Prostate gland (tissue), 2 donors: Measurements from ENCODE around the gene USP11. TPM values are rescaled to one million over a fixed set of nuclear protein-coding genes. Genes with fewer than 3 reads are reported as not detected.

ENCODE experiments used
- DNase-seq: peaks from one replicate; pipeline ENCODE4 v3.0.0-alpha.2; 2019; ENCODE audit warnings: low spot score
- H3K27ac ChIP-seq, 2 donors: fragments of 200-600 bp; sonication (generic); 2 replicates each; pipeline ENCODE4 v1.5.1; 2017 to 2019
- H3K27me3 ChIP-seq: fragments of 200-600 bp; sonication (generic); replicated peaks from 2 replicates; pipeline ENCODE4 v1.5.1; 2019; ENCODE audit not compliant: insufficient read depth
- H3K36me3 ChIP-seq, 2 donors: fragments of 200-600 bp; sonication (generic); 1 replicate in 1 of 2; 2 replicates in 1 of 2; pipeline versions ENCODE4 v1.5.1 to v1.8.1; 2017 to 2019
- H3K4me1 ChIP-seq: fragments of 200-600 bp; sonication (generic); replicated peaks from 2 replicates; pipeline ENCODE4 v1.5.1; 2019
- H3K4me3 ChIP-seq, 2 donors: fragments of 200-600 bp; sonication (generic); 2 replicates each; pipeline ENCODE4 v1.5.1; 2017 to 2019
- H3K9me3 ChIP-seq: fragments of 200-600 bp; sonication (generic); 2 replicates; pipeline ENCODE4 v1.5.1; 2017
- POLR2A ChIP-seq: fragments of 450-650 bp; IDR thresholded peaks from one replicate; pipeline ENCODE4 v1.6.1; 2016; ENCODE audit warnings: antibody characterized with exemption, mild to moderate bottlenecking
- POLR2AphosphoS5 ChIP-seq: sonication (generic); formaldehyde crosslinking; IDR thresholded peaks from one replicate; pipeline ENCODE4 v1.6.1; 2017; ENCODE audit warnings: antibody characterized with exemption
- WGBS: methylation state at CpG from one replicate; pipeline ENCODE4 v1.1.5; 2018; 5-methylcytosine and 5-hydroxymethylcytosine counted together
- intact Hi-C: fragments of 100-400 bp; cut with DNase I; formaldehyde crosslinking; loops from one replicate; pipeline ENCODE4 v1.14.2; 2022
- total RNA-seq, 2 donors: library from RNA; depleted of rRNA; stranded (reverse); fragments of >200 nt; gene quantifications; one replicate each; pipeline ENCODE4 v1.1.0, GENCODE V29; 2016
- TF ChIP-seq, protein P1 (sequence below), 4 experiments: fragments of 200-600 bp in 2 of 4; fragments of 450-650 bp in 2 of 4; sonication (generic) in 2 of 4; IDR thresholded peaks; 1 replicate in 3 of 4; 2 replicates in 1 of 4; pipeline ENCODE4 v1.5.1; 2016 to 2019; ENCODE audit warnings: antibody characterized with exemption in 4 of 4, mild to moderate bottlenecking in 2 of 4, moderate library complexity in 2 of 4

USP11 gene
- total RNA-seq, 2 donors from 2014 or later: 43.3 to 124 TPM

- Histone ChIP-seq H3K4me1 (no peaks in the 10 kb centered on the region), H3K4me3 (no peak overlapping the region), H3K27me3 (no peaks in the 10 kb centered on the region), H3K36me3 (no peaks in the 10 kb centered on the region), H3K9me3 (no peaks in the 10 kb centered on the region), H3K27ac (no peak overlapping the region)
- DNase-seq: no peak
- no peak for TF ChIP-seq POLR2A
- no peak for TF ChIP-seq POLR2AphosphoS5
- TF ChIP-seq, protein P1, sequence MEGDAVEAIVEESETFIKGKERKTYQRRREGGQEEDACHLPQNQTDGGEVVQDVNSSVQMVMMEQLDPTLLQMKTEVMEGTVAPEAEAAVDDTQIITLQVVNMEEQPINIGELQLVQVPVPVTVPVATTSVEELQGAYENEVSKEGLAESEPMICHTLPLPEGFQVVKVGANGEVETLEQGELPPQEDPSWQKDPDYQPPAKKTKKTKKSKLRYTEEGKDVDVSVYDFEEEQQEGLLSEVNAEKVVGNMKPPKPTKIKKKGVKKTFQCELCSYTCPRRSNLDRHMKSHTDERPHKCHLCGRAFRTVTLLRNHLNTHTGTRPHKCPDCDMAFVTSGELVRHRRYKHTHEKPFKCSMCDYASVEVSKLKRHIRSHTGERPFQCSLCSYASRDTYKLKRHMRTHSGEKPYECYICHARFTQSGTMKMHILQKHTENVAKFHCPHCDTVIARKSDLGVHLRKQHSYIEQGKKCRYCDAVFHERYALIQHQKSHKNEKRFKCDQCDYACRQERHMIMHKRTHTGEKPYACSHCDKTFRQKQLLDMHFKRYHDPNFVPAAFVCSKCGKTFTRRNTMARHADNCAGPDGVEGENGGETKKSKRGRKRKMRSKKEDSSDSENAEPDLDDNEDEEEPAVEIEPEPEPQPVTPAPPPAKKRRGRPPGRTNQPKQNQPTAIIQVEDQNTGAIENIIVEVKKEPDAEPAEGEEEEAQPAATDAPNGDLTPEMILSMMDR (IDR thresholded peaks at IDR 0.05): no peak
- WGBS: 89% methylated on average over 5 of the region's 5 CpGs
- intact Hi-C loops: no loop called here
Observed at GRCh38 chrX:47230136-47230868, 2.5 kb upstream of the USP11 start.

DNA sequence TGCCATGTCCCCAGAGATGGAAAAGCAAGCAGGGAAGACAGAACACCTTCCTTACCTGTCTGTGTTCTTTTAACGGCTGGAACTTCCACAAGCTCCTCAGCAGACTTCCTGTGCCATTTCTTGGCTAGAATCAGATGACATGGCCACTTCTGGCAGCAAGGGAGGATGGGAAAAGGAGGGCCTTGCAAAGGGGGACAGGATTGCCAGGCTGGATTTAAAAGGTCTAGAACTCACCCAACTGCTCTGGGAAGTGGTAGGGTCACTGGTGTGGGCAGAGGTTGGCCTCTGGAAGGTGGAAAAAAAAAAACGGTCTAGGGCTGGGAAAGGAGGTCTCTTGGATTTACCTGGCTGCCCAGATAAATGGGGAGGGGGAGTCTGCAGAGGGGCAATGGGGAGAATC, 1.6 kb upstream of the USP11 start:
- no peaks in the 10 kb centered on the region for H3K4me1 ChIP-seq
- H3K4me3 ChIP-seq: no peak overlapping the region
- H3K9me3 ChIP-seq: no peaks in the 10 kb centered on the region
- DNase-seq: no peak
- no peak overlapping the region for H3K27ac ChIP-seq
- H3K27me3 ChIP-seq: no peaks in the 10 kb centered on the region
- WGBS: 68% methylated on average over 2 of the region's 2 CpGs
- no peaks in the 10 kb centered on the region for H3K36me3 ChIP-seq
- TF ChIP-seq, protein P1 (IDR thresholded peaks at IDR 0.05): no peak
- TF ChIP-seq POLR2AphosphoS5: no peak
- TF ChIP-seq POLR2A: no peak
- intact Hi-C loops: no loop called here

DNA sequence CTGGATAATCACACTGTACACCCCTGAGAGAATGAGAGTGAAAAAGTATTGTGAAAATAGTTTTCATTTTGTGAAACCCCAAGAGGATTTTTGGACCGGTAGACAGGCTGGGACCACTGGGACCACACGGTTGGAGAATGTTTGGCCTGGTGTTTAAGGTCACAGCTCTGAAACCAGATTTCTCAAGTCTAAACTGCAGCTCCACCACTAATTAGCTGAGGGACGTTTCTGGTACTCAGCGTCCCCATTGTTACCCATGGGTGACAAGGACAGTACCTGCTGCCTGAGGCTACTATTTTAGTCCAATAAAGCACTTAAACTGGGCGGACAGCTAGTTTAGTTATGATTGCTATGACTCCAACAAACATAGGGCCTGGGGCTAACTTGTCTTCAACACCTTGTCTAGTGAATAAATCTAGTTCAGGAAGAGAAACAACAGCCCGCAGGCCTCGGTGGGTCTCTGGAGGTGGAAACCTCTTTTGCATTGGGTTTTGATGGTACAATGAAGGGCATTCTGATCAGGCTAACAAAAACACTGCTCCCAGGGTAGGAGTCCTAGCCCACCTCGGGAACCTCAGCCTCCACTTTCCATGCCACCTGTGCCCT, 509 bp upstream of the USP11 start:
- Histone ChIP-seq H3K4me1 (no peaks in the 10 kb centered on the region), H3K27ac (peak overlapping the region; percentile 99 to 100), H3K4me3 (peak overlapping the region; percentile 56), H3K27me3 (no peaks in the 10 kb centered on the region), H3K36me3 (no peaks in the 10 kb centered on the region), H3K9me3 (no peaks in the 10 kb centered on the region)
- WGBS: 48% methylated on average over 8 of the region's 8 CpGs
- DNase-seq: no peak
- intact Hi-C loops: no loop called here
- TF ChIP-seq POLR2A: no peak
- TF ChIP-seq, protein P1 (IDR thresholded peaks at IDR 0.05): no peak
- no peak for TF ChIP-seq POLR2AphosphoS5

DNA sequence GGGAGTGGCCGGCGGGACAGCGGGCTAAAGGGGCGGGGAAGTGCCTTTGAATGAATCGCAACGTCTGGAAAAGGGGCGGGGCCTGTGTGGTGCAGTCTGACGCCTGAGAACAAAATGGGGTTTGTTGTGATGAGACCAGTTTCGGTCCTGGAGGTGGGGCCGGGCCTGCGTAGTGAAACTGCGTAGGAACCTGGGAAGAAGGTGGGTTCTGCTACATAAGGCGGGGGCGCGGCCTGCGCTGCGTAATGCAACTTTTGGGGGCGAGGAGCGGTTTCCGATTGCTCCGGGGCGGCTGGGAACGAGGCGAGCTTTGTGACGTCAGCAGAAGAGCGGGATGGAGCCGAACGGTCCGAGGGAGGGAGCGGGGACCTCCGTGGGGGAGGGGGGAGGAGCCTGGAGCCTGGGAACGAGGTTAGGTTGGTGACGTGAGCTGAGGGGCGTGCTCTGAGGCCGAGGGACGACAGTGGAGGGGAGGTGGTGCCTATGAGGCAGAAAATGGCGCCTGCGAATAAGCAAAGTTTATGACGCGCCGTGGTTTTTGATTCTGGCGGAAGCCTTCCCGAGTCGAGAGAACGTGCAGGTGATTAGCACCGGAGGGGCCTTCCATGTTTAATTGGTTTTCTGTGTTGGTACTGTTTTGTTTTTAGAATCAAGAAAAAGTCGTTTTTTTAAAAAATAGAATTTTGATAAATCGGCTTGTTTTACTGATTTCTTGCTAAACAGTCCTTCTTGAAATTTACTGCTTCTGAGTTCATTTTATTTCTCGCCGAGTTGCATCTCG, 714 bp downstream of the USP11 start:
- peak; percentile 93 for DNase-seq
- no peaks in the 10 kb centered on the region for H3K36me3 ChIP-seq
- H3K27ac ChIP-seq: peak overlapping the region; percentile 99 to 100
- peak overlapping the region; percentile 56 for H3K4me3 ChIP-seq
- no peaks in the 10 kb centered on the region for H3K4me1 ChIP-seq
- no peaks in the 10 kb centered on the region for H3K27me3 ChIP-seq
- WGBS: under 1% methylated on average over 30 of the region's 51 CpGs
- TF ChIP-seq, protein P1 (IDR thresholded peaks at IDR 0.05): no peak
- TF ChIP-seq POLR2A: peak; percentile 77
- peak; percentile 86 for TF ChIP-seq POLR2AphosphoS5
- no peaks in the 10 kb centered on the region for H3K9me3 ChIP-seq
- intact Hi-C loops: no loop called here
